ENCODE measurements around the gene PRR5L. TPM values are rescaled to one million over a fixed set of nuclear protein-coding genes. Genes with fewer than 3 reads are reported as not detected.

PRR5L gene
- total and polyA plus RNA-seq, 4 experiments from 2014 or later, result 10.1 to 62.7 (median 39.7) TPM

- H3K27me3 ChIP-seq (ENCODE audit: insufficient read depth, low read length), result no peaks in the 10 kb centered on the region
- CTCF ChIA-PET (ENCODE audit: partially characterized antibody), result no interaction called here
- H3K27ac ChIP-seq (ENCODE audit: low read depth, low read length), result no peak overlapping the region
- no peaks in the 10 kb centered on the region for H3K27me3 Mint-ChIP-seq
- no peaks in the 10 kb centered on the region for H3K9me3 ChIP-seq (ENCODE audit: control insufficient read depth in 1 of 2, low read length in 2 of 2)
- H3K4me3 ChIP-seq (ENCODE audit: low read length in 2 of 2), result no peak overlapping the region
- POLR2A ChIA-PET (ENCODE audit: partially characterized antibody), result no interaction called here
- H3K27ac Mint-ChIP-seq, result no peak overlapping the region
- no peaks in the 10 kb centered on the region for H3K36me3 ChIP-seq (ENCODE audit: insufficient read depth, low read length)
- peaks cover 0 to 24% (median 10%) of the 10 kb centered on the region in 4 donors for H3K4me1 Mint-ChIP-seq
- peaks cover 0 to 2% (median 0%) of the 10 kb centered on the region in 8 donors for H3K9me3 Mint-ChIP-seq
- peaks cover 35 to 73% of the 10 kb centered on the region in 2 donors for H3K36me3 Mint-ChIP-seq
- DNase-seq, result no peak
- intact Hi-C loops (cut with micrococcal nuclease), result no loop called here
- no peaks in the 10 kb centered on the region for H3K4me1 ChIP-seq (ENCODE audit: insufficient read depth, low read length)
- H3K4me3 Mint-ChIP-seq, result no peak overlapping the region
Measured at GRCh38 chr11:36437413-36437812, 141.3 kb downstream of the PRR5L start.

DNA sequence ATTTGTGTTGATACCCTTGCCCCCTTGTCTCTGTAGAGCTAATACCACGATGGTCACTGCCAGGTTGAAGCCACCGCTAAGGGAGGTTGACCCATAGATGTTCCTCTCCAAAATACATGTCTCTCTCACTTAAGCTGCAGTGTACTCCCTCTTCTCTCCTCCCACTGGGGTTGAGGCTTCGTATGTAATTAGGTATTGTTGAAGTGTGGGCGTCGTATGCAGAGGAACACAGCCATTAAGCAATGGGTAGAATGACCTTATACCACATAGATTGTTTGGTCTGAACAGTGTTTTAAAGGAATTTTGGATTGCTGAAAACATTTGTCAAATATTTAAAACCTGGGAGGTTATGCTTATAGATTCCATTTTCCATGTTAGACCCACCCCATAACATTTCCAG, 142.0 kb downstream of the PRR5L start:
- Mint-ChIP-seq H3K4me1 (peaks cover 0 to 24% (median 9%) of the 10 kb centered on the region in 4 donors), H3K36me3 (peaks cover 40 to 72% of the 10 kb centered on the region in 2 donors), H3K27ac (no peak overlapping the region), H3K4me3 (no peak overlapping the region), H3K9me3 (peaks cover 0 to 2% (median 0%) of the 10 kb centered on the region in 8 donors), H3K27me3 (no peaks in the 10 kb centered on the region)
- Histone ChIP-seq H3K9me3 (ENCODE audit: control insufficient read depth in 1 of 2, low read length in 2 of 2) (no peaks in the 10 kb centered on the region), H3K36me3 (ENCODE audit: insufficient read depth, low read length) (no peaks in the 10 kb centered on the region), H3K27ac (ENCODE audit: low read depth, low read length) (no peak overlapping the region), H3K27me3 (ENCODE audit: insufficient read depth, low read length) (no peaks in the 10 kb centered on the region), H3K4me3 (ENCODE audit: low read length in 2 of 2) (no peak overlapping the region), H3K4me1 (ENCODE audit: insufficient read depth, low read length) (no peaks in the 10 kb centered on the region)
- ChIA-PET CTCF (ENCODE audit: partially characterized antibody) (no interaction called here), POLR2A (ENCODE audit: partially characterized antibody) (no interaction called here)
- DNase-seq, result no peak
- intact Hi-C loops (cut with micrococcal nuclease), result no loop called here

DNA sequence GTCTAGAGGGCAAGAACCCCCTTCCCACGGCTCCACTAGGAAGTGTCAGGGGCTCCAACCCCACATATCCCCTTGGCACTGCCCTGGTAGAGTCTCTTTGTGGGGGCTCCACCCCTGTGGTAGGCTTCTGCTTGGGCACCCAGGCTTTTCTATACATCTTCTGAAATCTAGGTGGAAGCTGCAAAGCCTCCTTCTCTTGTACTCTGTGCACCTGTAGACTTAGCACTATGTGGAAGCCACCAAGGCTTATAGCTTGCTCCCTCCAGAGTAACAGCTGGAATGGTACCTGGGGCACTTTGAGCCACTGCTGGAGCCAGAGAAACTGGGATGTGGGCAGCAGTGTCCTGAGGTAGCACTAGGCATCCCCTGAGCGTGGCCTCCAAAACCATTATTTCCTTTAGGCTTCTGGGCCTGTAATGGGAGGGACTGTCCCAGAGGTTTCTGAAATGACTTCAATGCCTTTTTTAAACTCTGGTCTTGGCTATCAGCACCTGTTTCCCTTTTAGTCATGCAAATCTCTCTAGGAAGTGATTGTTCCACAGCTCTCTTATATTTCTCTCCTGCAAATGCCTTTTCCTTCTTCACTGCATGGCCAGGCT, 145.6 kb downstream of the PRR5L start:
- DNase-seq, result no peak
- ChIA-PET POLR2A (ENCODE audit: partially characterized antibody) (interaction anchor here (3.3 kb wide), 1 partner anchor 66 kb away, joined by 12 read pairs; no protein-coding TSS in a partner anchor), CTCF (ENCODE audit: partially characterized antibody) (interaction anchor here (1.2 to 2.2 kb wide), 4 partner anchors 11 to 133 kb away, joined by 3 to 5 read pairs (median 3); no protein-coding TSS in a partner anchor)
- peak overlapping the region in 3 of 7 donors; percentile 10 to 27 (median 15) for H3K27ac Mint-ChIP-seq
- intact Hi-C loops (cut with micrococcal nuclease), result no loop called here
- H3K9me3 Mint-ChIP-seq, result peaks cover 0 to 2% (median 0%) of the 10 kb centered on the region in 8 donors
- Histone ChIP-seq H3K4me3 (ENCODE audit: low read length in 2 of 2) (no peak overlapping the region), H3K36me3 (ENCODE audit: insufficient read depth, low read length) (no peaks in the 10 kb centered on the region), H3K27ac (ENCODE audit: low read depth, low read length) (no peak overlapping the region), H3K27me3 (ENCODE audit: insufficient read depth, low read length) (no peaks in the 10 kb centered on the region), H3K9me3 (ENCODE audit: control insufficient read depth in 1 of 2, low read length in 2 of 2) (no peaks in the 10 kb centered on the region), H3K4me1 (ENCODE audit: insufficient read depth, low read length) (no peaks in the 10 kb centered on the region)
- H3K36me3 Mint-ChIP-seq, result peaks cover 29 to 72% of the 10 kb centered on the region in 2 donors
- no peak overlapping the region for H3K4me3 Mint-ChIP-seq
- H3K4me1 Mint-ChIP-seq, result peaks cover 2 to 19% (median 10%) of the 10 kb centered on the region in 4 donors
- H3K27me3 Mint-ChIP-seq, result no peaks in the 10 kb centered on the region

DNA sequence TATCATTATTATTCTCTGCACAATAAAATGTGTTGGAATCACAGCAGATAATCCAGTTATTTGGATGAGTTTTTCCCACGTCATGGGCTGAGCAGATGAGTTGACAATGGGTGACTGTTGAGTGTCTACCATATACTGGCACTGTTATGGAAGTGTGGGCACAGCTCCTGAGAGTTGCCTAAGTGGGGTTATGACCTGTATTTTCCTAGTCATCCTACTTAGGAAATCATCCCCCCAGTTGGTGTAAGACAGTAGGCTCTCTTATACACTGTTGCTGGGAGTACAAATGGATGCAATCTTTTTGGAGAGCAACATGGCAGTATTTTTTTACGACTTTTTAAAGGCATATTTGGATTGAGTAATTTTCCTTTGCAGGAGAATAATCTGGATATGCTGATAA, 147.6 kb downstream of the PRR5L start:
- Mint-ChIP-seq H3K4me1 (peaks cover 5 to 27% (median 14%) of the 10 kb centered on the region in 4 donors), H3K27ac (no peak overlapping the region), H3K4me3 (no peak overlapping the region), H3K27me3 (no peaks in the 10 kb centered on the region), H3K9me3 (peaks cover 0 to 2% (median 0%) of the 10 kb centered on the region in 8 donors), H3K36me3 (peaks cover 29 to 76% of the 10 kb centered on the region in 2 donors)
- no peak overlapping the region for H3K4me3 ChIP-seq (ENCODE audit: low read length in 2 of 2)
- H3K36me3 ChIP-seq (ENCODE audit: insufficient read depth, low read length), result peaks cover 4% of the 10 kb centered on the region
- CTCF ChIA-PET (ENCODE audit: partially characterized antibody), result no interaction called here
- H3K27ac ChIP-seq (ENCODE audit: low read depth, low read length), result no peak overlapping the region
- intact Hi-C loops (cut with micrococcal nuclease), result no loop called here
- POLR2A ChIA-PET (ENCODE audit: partially characterized antibody), result no interaction called here
- no peak for DNase-seq
- H3K27me3 ChIP-seq (ENCODE audit: insufficient read depth, low read length), result no peaks in the 10 kb centered on the region
- H3K4me1 ChIP-seq (ENCODE audit: insufficient read depth, low read length), result no peaks in the 10 kb centered on the region
- no peaks in the 10 kb centered on the region for H3K9me3 ChIP-seq (ENCODE audit: control insufficient read depth in 1 of 2, low read length in 2 of 2)

- DNase-seq, result no peak
- peak overlapping the region in 2 of 7 donors; percentile 29 to 49 for H3K27ac Mint-ChIP-seq
- H3K9me3 Mint-ChIP-seq, result peaks cover 0 to 2% (median 0%) of the 10 kb centered on the region in 8 donors
- Histone ChIP-seq H3K4me1 (ENCODE audit: insufficient read depth, low read length) (peaks cover 24% of the 10 kb centered on the region), H3K27me3 (ENCODE audit: insufficient read depth, low read length) (no peaks in the 10 kb centered on the region), H3K4me3 (ENCODE audit: low read length in 2 of 2) (no peak overlapping the region), H3K9me3 (ENCODE audit: control insufficient read depth in 1 of 2, low read length in 2 of 2) (no peaks in the 10 kb centered on the region), H3K36me3 (ENCODE audit: insufficient read depth, low read length) (peaks cover 4% of the 10 kb centered on the region), H3K27ac (ENCODE audit: low read depth, low read length) (no peak overlapping the region)
- ChIA-PET POLR2A (ENCODE audit: partially characterized antibody) (interaction anchor here (0.6 kb wide), 1 partner anchor 43 kb away, joined by 3 read pairs; no protein-coding TSS in a partner anchor), CTCF (ENCODE audit: partially characterized antibody) (interaction anchor here (1.3 to 2.0 kb wide), 2 partner anchors 47 to 65 kb away, joined by 4 to 6 read pairs; no protein-coding TSS in a partner anchor)
- no peaks in the 10 kb centered on the region for H3K27me3 Mint-ChIP-seq
- H3K4me1 Mint-ChIP-seq, result peaks cover 24 to 42% (median 32%) of the 10 kb centered on the region in 4 donors
- no peak overlapping the region for H3K4me3 Mint-ChIP-seq
- peaks cover 29 to 75% of the 10 kb centered on the region in 2 donors for H3K36me3 Mint-ChIP-seq
- intact Hi-C loops (cut with micrococcal nuclease), result no loop called here
Measured at GRCh38 chr11:36446135-36446534, 150.0 kb downstream of the PRR5L start.

DNA sequence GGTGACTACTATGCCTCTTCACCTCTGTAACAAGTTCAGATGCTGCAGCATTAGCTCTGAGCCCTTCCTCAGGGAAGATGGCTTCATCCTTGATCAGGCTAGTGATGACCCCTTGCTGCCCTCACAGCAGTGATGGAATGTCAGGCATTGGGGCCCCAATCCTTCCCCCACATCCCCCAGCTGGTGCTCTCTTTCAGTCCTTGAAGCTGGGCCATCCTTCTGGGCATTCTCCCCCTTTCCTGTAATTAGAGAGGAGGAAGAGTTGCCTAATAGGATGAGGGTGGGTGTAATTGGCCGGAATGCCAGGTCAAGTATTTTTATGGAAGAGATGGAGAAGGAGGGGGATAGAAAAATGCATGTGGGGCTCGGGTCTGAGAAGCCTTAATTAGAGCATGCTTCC, 151.4 kb downstream of the PRR5L start:
- Mint-ChIP-seq H3K36me3 (peaks cover 25 to 72% of the 10 kb centered on the region in 2 donors), H3K4me1 (peaks cover 34 to 51% (median 42%) of the 10 kb centered on the region in 4 donors), H3K27me3 (no peaks in the 10 kb centered on the region), H3K27ac (no peak overlapping the region), H3K9me3 (peaks cover 0 to 2% (median 0%) of the 10 kb centered on the region in 8 donors), H3K4me3 (no peak overlapping the region)
- intact Hi-C loops (cut with micrococcal nuclease), result no loop called here
- CTCF ChIA-PET (ENCODE audit: partially characterized antibody), result interaction anchor here (0.8 to 1.3 kb wide), 2 partner anchors 67 to 70 kb away, joined by 3 to 4 read pairs; no protein-coding TSS in a partner anchor
- H3K9me3 ChIP-seq (ENCODE audit: control insufficient read depth in 1 of 2, low read length in 2 of 2), result no peaks in the 10 kb centered on the region
- H3K4me1 ChIP-seq (ENCODE audit: insufficient read depth, low read length), result peaks cover 38% of the 10 kb centered on the region
- no peaks in the 10 kb centered on the region for H3K27me3 ChIP-seq (ENCODE audit: insufficient read depth, low read length)
- POLR2A ChIA-PET (ENCODE audit: partially characterized antibody), result interaction anchor here (0.7 kb wide), 1 partner anchor 38 kb away, joined by 3 read pairs; no protein-coding TSS in a partner anchor
- H3K36me3 ChIP-seq (ENCODE audit: insufficient read depth, low read length), result peaks cover 4% of the 10 kb centered on the region
- no peak for DNase-seq
- H3K4me3 ChIP-seq (ENCODE audit: low read length in 2 of 2), result no peak overlapping the region
- no peak overlapping the region for H3K27ac ChIP-seq (ENCODE audit: low read depth, low read length)

DNA sequence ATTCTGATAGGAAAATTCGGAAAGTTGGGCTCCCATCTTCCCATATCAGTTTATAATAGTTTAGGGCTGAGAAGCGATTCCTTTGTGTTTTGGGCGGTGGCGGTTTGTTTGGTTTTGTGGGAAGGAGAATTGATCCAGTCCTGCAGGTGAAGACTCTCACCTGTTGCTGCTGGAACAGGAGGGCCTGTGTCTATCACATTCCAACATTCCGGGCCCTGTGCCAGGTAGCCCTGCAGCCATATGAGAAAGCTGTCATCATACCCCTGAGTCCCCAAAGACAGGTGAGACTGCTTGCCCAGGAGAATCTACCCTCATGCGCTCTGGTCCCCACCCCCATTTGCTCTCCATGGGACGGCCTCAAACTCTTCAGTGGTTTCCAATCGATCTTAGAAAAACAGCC, 151.9 kb downstream of the PRR5L start:
- Mint-ChIP-seq H3K27ac (peak overlapping the region in 2 of 7 donors; percentile 5 to 54), H3K4me1 (peaks cover 39 to 55% (median 46%) of the 10 kb centered on the region in 4 donors)

More for the DNA sequence above, 151.9 kb downstream of the PRR5L start:
- Mint-ChIP-seq H3K27me3 (no peaks in the 10 kb centered on the region), H3K36me3 (peaks cover 21 to 70% of the 10 kb centered on the region in 2 donors), H3K9me3 (no peaks in the 10 kb centered on the region), H3K4me3 (no peak overlapping the region)
- POLR2A ChIA-PET (ENCODE audit: partially characterized antibody), result no interaction called here
- no peak for DNase-seq
- CTCF ChIA-PET (ENCODE audit: partially characterized antibody), result interaction anchor here (1.2 kb wide), 1 partner anchor 27 kb away, joined by 3 read pairs; no protein-coding TSS in a partner anchor
- no peak overlapping the region for H3K4me3 ChIP-seq (ENCODE audit: low read length in 2 of 2)
- H3K36me3 ChIP-seq (ENCODE audit: insufficient read depth, low read length), result peaks cover 4% of the 10 kb centered on the region
- no peaks in the 10 kb centered on the region for H3K27me3 ChIP-seq (ENCODE audit: insufficient read depth, low read length)
- intact Hi-C loops (cut with micrococcal nuclease), result no loop called here
- H3K4me1 ChIP-seq (ENCODE audit: insufficient read depth, low read length), result peaks cover 42% of the 10 kb centered on the region
- no peak overlapping the region for H3K27ac ChIP-seq (ENCODE audit: low read depth, low read length)
- no peaks in the 10 kb centered on the region for H3K9me3 ChIP-seq (ENCODE audit: control insufficient read depth in 1 of 2, low read length in 2 of 2)

Data from CD4-positive, alpha-beta memory T cell (primary cell).